Panc1 (cell line): ENCODE results near the gene EIF2D. TPM values are rescaled to one million over a fixed set of nuclear protein-coding genes. Genes with fewer than 3 reads are reported as not detected.

Source experiments
- ATAC-seq: fragments of 200-7000 bp; cut with Tn5 transposase; 2 replicates; pipeline ENCODE4 v1.9.1; 2020; ENCODE audit warnings: mild to moderate bottlenecking, moderate library complexity
- BruUV-seq: library from RNA; stranded (reverse); fragments of 400-500 nt; replicated peaks from 2 replicates; lab custom pipeline; 2021; lab: Mats Ljungman, UMichigan
- CTCF ChIA-PET: fragments of 300-600 bp; sonication (Branson Sonifier 250); formaldehyde crosslinking; loops from one replicate; lab custom pipeline; 2022; ENCODE audit warnings: antibody characterized with exemption; lab: Charles Lee
- POLR2A ChIA-PET: fragments of 300-600 bp; sonication (Branson Sonifier 250); formaldehyde crosslinking; loops from one replicate; lab custom pipeline; 2022; ENCODE audit warnings: antibody characterized with exemption; lab: Charles Lee
- DNase-seq: peaks from one replicate; pipeline ENCODE4 v3.0.0-alpha.2; 2010; ENCODE audit warnings: low read depth, low spot score
- H3K27ac ChIP-seq: 2 replicates; pipeline ENCODE4 v1.5.1; 2011; ENCODE audit warnings: mild to moderate bottlenecking, low read length, inconsistent platforms
- H3K27me3 ChIP-seq: fragments of 200-500 bp; sonication (Bioruptor generic); 2 replicates; pipeline ENCODE4 v1.6.0; 2014; ENCODE audit warnings: low read length, inconsistent platforms; ENCODE audit not compliant: control insufficient read depth, insufficient read depth
- H3K36me3 ChIP-seq: fragments of 200-500 bp; sonication (Bioruptor generic); 2 replicates; pipeline ENCODE4 v1.5.1; 2014; ENCODE audit warnings: inconsistent platforms, mild to moderate bottlenecking, low read length, moderate library complexity; ENCODE audit not compliant: control insufficient read depth, insufficient read depth
- H3K4me1 ChIP-seq: 2 replicates; pipeline ENCODE4 v1.5.1; 2011; ENCODE audit warnings: inconsistent platforms, mild to moderate bottlenecking, low read length, moderate library complexity; ENCODE audit not compliant: control insufficient read depth, insufficient read depth
- H3K4me3 ChIP-seq, 2 experiments: 2 replicates each; pipeline ENCODE4 v1.5.1; 2011 to 2012; ENCODE audit warnings: low read depth in 2 of 2, low read length in 2 of 2, mild to moderate bottlenecking in 2 of 2, inconsistent platforms in 1 of 2, moderate library complexity in 1 of 2
- H3K9me3 ChIP-seq: fragments of 200-500 bp; sonication (Bioruptor generic); 2 replicates; pipeline ENCODE4 v1.5.1; 2014; ENCODE audit warnings: low read depth, mild to moderate bottlenecking, inconsistent platforms, low read length, moderate library complexity; ENCODE audit not compliant: control insufficient read depth, insufficient read depth
- POLR2AphosphoS5 ChIP-seq: IDR thresholded peaks from 2 replicates; pipeline ENCODE4 v1.6.1; 2012; ENCODE audit warnings: mild to moderate bottlenecking, low read depth, low read length, moderate library complexity
- SIN3A ChIP-seq: IDR thresholded peaks from 2 replicates; pipeline ENCODE4 v1.6.1; 2012; ENCODE audit warnings: low read depth, mild to moderate bottlenecking, low read length, moderate library complexity, borderline replicate concordance; ENCODE audit not compliant: insufficient read depth
- TCF7L2 ChIP-seq: IDR thresholded peaks from 2 replicates; pipeline ENCODE4 v1.6.1; 2011; ENCODE audit warnings: mild to moderate bottlenecking, low read depth, low read length, inconsistent platforms
- in situ Hi-C: cut with HindIII; loops from 2 replicates; pipeline ENCODE4 v1.10.0; 2016; ENCODE audit warnings: low sequenced_read_pairs, low pct_unique_long_range_greater_than_20kb
- intact Hi-C: fragments of 100-400 bp; cut with micrococcal nuclease; formaldehyde crosslinking; loops from one replicate; pipeline ENCODE4 v1.10.0; 2022; ENCODE audit not compliant: unreplicated experiment
- total RNA-seq: library from RNA; stranded (reverse); gene quantifications from one replicate; pipeline ENCODE4 v1.2.1, GENCODE V29; 2021; ENCODE audit not compliant: unreplicated experiment
- TF ChIP-seq, protein P1 (sequence below): fragments of 450-650 bp; IDR thresholded peaks from 2 replicates; pipeline ENCODE4 v1.5.1; 2017; ENCODE audit warnings: mild to moderate bottlenecking
- TF ChIP-seq, protein P2 (sequence below), 2 experiments: IDR thresholded peaks; 2 replicates each; pipeline ENCODE4 v1.6.1; 2011 to 2012; ENCODE audit warnings: low read depth in 2 of 2, control low read depth in 1 of 2, low read length in 1 of 2, mild to moderate bottlenecking in 1 of 2, moderate library complexity in 1 of 2; ENCODE audit not compliant: insufficient read depth in 1 of 2

Gene EIF2D
- total RNA-seq, 1 experiment from 2014 or later, result 28.7 TPM

DNA sequence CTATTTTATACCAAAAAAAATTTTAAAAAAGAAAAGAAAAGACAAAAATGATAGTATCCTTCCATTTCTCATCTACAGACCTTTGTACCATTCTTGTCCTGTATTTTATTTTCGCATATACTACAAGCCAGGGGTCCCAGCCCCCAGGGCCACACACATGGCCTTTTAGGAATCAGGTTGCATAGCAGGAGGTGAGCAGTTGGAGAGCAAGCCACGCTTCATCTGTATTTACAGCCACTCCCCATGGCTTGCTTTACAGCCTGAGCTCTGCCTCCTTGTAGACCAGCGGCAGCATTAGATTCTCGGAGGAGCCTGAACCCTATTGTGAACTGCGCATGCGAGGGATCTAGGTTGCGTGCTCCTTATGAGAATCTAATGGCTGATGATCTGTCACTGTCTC, 65.2 kb downstream of the EIF2D start:
- no peak for ATAC-seq
- intact Hi-C loops, result no loop called here
- H3K27ac ChIP-seq, result no peak overlapping the region
- peaks cover 4% of the 10 kb centered on the region; the same call in 1 of the 2 replicates for H3K27me3 ChIP-seq
- ChIA-PET POLR2A (no interaction called here), CTCF (no interaction called here)
- in situ Hi-C loops, result no loop called here
- no TSS peak for BruUV-seq
- no peaks in the 10 kb centered on the region for H3K4me1 ChIP-seq
- H3K4me3 ChIP-seq, result no peak overlapping the region
- no peaks in the 10 kb centered on the region for H3K36me3 ChIP-seq
- DNase-seq, result no peak
- TF ChIP-seq POLR2AphosphoS5, result no peak
- TF ChIP-seq, protein P1, sequence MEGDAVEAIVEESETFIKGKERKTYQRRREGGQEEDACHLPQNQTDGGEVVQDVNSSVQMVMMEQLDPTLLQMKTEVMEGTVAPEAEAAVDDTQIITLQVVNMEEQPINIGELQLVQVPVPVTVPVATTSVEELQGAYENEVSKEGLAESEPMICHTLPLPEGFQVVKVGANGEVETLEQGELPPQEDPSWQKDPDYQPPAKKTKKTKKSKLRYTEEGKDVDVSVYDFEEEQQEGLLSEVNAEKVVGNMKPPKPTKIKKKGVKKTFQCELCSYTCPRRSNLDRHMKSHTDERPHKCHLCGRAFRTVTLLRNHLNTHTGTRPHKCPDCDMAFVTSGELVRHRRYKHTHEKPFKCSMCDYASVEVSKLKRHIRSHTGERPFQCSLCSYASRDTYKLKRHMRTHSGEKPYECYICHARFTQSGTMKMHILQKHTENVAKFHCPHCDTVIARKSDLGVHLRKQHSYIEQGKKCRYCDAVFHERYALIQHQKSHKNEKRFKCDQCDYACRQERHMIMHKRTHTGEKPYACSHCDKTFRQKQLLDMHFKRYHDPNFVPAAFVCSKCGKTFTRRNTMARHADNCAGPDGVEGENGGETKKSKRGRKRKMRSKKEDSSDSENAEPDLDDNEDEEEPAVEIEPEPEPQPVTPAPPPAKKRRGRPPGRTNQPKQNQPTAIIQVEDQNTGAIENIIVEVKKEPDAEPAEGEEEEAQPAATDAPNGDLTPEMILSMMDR, result no peak
- TF ChIP-seq SIN3A, result no peak
- TF ChIP-seq TCF7L2, result no peak
- TF ChIP-seq, protein P2, sequence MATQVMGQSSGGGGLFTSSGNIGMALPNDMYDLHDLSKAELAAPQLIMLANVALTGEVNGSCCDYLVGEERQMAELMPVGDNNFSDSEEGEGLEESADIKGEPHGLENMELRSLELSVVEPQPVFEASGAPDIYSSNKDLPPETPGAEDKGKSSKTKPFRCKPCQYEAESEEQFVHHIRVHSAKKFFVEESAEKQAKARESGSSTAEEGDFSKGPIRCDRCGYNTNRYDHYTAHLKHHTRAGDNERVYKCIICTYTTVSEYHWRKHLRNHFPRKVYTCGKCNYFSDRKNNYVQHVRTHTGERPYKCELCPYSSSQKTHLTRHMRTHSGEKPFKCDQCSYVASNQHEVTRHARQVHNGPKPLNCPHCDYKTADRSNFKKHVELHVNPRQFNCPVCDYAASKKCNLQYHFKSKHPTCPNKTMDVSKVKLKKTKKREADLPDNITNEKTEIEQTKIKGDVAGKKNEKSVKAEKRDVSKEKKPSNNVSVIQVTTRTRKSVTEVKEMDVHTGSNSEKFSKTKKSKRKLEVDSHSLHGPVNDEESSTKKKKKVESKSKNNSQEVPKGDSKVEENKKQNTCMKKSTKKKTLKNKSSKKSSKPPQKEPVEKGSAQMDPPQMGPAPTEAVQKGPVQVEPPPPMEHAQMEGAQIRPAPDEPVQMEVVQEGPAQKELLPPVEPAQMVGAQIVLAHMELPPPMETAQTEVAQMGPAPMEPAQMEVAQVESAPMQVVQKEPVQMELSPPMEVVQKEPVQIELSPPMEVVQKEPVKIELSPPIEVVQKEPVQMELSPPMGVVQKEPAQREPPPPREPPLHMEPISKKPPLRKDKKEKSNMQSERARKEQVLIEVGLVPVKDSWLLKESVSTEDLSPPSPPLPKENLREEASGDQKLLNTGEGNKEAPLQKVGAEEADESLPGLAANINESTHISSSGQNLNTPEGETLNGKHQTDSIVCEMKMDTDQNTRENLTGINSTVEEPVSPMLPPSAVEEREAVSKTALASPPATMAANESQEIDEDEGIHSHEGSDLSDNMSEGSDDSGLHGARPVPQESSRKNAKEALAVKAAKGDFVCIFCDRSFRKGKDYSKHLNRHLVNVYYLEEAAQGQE (IDR thresholded peaks at IDR 0.05; ENCODE audit: insufficient read depth in 1 of 2, low read depth in 2 of 2, low read length in 1 of 2), result no peak
- no peaks in the 10 kb centered on the region for H3K9me3 ChIP-seq

DNA sequence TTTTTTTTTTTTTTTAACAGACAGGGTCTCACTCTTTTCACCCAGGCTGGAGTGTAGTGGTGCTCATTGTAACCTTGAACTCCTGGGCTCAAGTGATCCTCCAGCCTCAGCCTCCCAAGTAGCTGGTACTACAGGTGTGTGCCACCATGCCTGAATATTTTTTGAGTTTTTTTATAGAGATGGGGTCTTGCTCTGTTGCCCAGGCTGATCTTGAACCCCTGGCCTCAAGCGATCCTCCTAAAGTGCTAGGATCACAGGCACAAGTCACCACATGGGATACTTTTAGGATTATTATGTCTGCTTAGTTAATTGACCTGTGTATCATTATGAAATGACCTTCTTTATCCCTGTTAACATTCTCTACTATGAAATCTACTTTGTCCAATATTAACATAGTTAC, 66.9 kb downstream of the EIF2D start:
- ATAC-seq, result no peak
- H3K9me3 ChIP-seq, result no peaks in the 10 kb centered on the region
- no peaks in the 10 kb centered on the region for H3K36me3 ChIP-seq
- BruUV-seq, result no TSS peak
- no peak overlapping the region for H3K4me3 ChIP-seq
- H3K4me1 ChIP-seq, result no peaks in the 10 kb centered on the region
- TF ChIP-seq SIN3A (no peak), POLR2AphosphoS5 (no peak), TCF7L2 (no peak)
- TF ChIP-seq, protein P1, result no peak
- TF ChIP-seq, protein P2 (IDR thresholded peaks at IDR 0.05; ENCODE audit: insufficient read depth in 1 of 2, low read depth in 2 of 2, low read length in 1 of 2), result no peak
- DNase-seq, result no peak
- ChIA-PET POLR2A (no interaction called here), CTCF (interaction anchor here (0.6 to 2.6 kb wide), 8 partner anchors 9 to 95 kb away, joined by 3 to 16 read pairs (median 6); partner anchors contain the start of gene EIF2D)
- in situ Hi-C loops (no loop called here), intact Hi-C loops (loop anchor here (2.0 kb wide), 1 partner anchor 37 kb away; no protein-coding TSS in a partner anchor)
- no peak overlapping the region for H3K27ac ChIP-seq
- peaks cover 3% of the 10 kb centered on the region; the same call in 1 of the 2 replicates for H3K27me3 ChIP-seq
